Caco-2 (cell line): Measurements from ENCODE around the gene BABAM2. TPM values are rescaled to one million over a fixed set of nuclear protein-coding genes. Genes with fewer than 3 reads are reported as not detected.

Source experiments
- BruUV-seq: library from RNA; stranded (reverse); fragments of 400-500 nt; replicated peaks from 2 replicates; lab custom pipeline; 2021; lab: Mats Ljungman, UMichigan
- CTCF ChIA-PET: fragments of 300-600 bp; sonication (Branson Sonifier 250); formaldehyde crosslinking; loops from one replicate; lab custom pipeline; 2022; ENCODE audit warnings: antibody characterized with exemption; lab: Charles Lee
- POLR2A ChIA-PET: fragments of 300-600 bp; sonication (Branson Sonifier 250); formaldehyde crosslinking; loops from one replicate; lab custom pipeline; 2022; ENCODE audit warnings: antibody characterized with exemption; lab: Charles Lee
- DNase-seq, 2 experiments: peaks; one replicate each; pipeline versions ENCODE4 v3.0.0 to v3.0.0-alpha.2; 2020 to 2022
- H3K27me3 ChIP-seq: replicated peaks from 2 replicates; pipeline ENCODE4 v1.6.0; 2011; ENCODE audit warnings: low read length; ENCODE audit not compliant: control insufficient read depth, insufficient read depth
- H3K36me3 ChIP-seq: 2 replicates; pipeline ENCODE4 v1.5.1; 2011; ENCODE audit warnings: low read length; ENCODE audit not compliant: control insufficient read depth, insufficient read depth
- H3K4me1 ChIP-seq: fragments of 250-450 bp; sonication (Bioruptor Pico); 2 replicates; pipeline ENCODE4 v1.5.1; 2020; ENCODE audit warnings: mild to moderate bottlenecking
- H3K4me3 ChIP-seq: 2 replicates; pipeline ENCODE4 v1.5.1; 2011; ENCODE audit warnings: low read depth, mild to moderate bottlenecking, control low read depth, low read length
- H3K9me3 ChIP-seq: fragments of 250-450 bp; sonication (Bioruptor Pico); 2 replicates; pipeline ENCODE4 v1.5.1; 2020; ENCODE audit warnings: mild to moderate bottlenecking, moderate library complexity
- H3K27ac Mint-ChIP-seq: one replicate; pipeline ENCODE4 v1.8.0; 2022; ENCODE audit warnings: mixed read lengths; ENCODE audit not compliant: unreplicated experiment
- H3K27me3 Mint-ChIP-seq: one replicate; pipeline ENCODE4 v1.8.0; 2022; ENCODE audit warnings: mixed read lengths; ENCODE audit not compliant: insufficient read depth, unreplicated experiment
- H3K36me3 Mint-ChIP-seq: one replicate; pipeline ENCODE4 v1.8.0; 2022; ENCODE audit warnings: mild to moderate bottlenecking, mixed read lengths; ENCODE audit not compliant: insufficient read depth, unreplicated experiment
- H3K4me1 Mint-ChIP-seq: one replicate; pipeline ENCODE4 v1.8.0; 2022; ENCODE audit warnings: low read depth, mixed read lengths; ENCODE audit not compliant: unreplicated experiment
- H3K4me3 Mint-ChIP-seq: one replicate; pipeline ENCODE4 v1.8.0; 2022; ENCODE audit warnings: mild to moderate bottlenecking, moderate library complexity, mixed read lengths; ENCODE audit not compliant: unreplicated experiment
- H3K9me3 Mint-ChIP-seq: one replicate; pipeline ENCODE4 v1.8.0; 2022; ENCODE audit warnings: mixed read lengths; ENCODE audit not compliant: unreplicated experiment
- CTCF ChIP-seq, 2 experiments: fragments of 200-600 bp in 1 of 2; IDR thresholded peaks; 1 replicate in 1 of 2; 2 replicates in 1 of 2; pipeline versions ENCODE4 v1.5.1 to v1.8.0; 2011 to 2022; ENCODE audit warnings: antibody characterized with exemption in 1 of 2, control low read depth in 1 of 2, inconsistent platforms in 1 of 2, low read depth in 1 of 2, low read length in 1 of 2, mild to moderate bottlenecking in 1 of 2, moderate library complexity in 1 of 2; ENCODE audit not compliant: insufficient read depth in 1 of 2, severe bottlenecking in 1 of 2, unreplicated experiment in 1 of 2
- intact Hi-C: fragments of 100-400 bp; cut with micrococcal nuclease; formaldehyde crosslinking; loops from one replicate; pipeline ENCODE4 v1.10.0; 2022; ENCODE audit not compliant: unreplicated experiment
- total RNA-seq: library from RNA; stranded (reverse); gene quantifications from 2 replicates; pipeline ENCODE4 v1.2.3, GENCODE V29; 2022

Gene BABAM2
- total RNA-seq, 1 experiment from 2014 or later: 57.3 TPM

GRCh38 chr2:27989149-27989548 lies 98.6 kb downstream of the BABAM2 start:
- ChIA-PET POLR2A (no interaction called here), CTCF (no interaction called here)
- Mint-ChIP-seq H3K4me3 (no peak overlapping the region), H3K36me3 (no peaks in the 10 kb centered on the region), H3K4me1 (peaks cover 25% of the 10 kb centered on the region), H3K27me3 (no peaks in the 10 kb centered on the region), H3K27ac (no peak overlapping the region), H3K9me3 (no peaks in the 10 kb centered on the region)
- no peak for DNase-seq
- Histone ChIP-seq H3K36me3 (no peaks in the 10 kb centered on the region), H3K9me3 (no peaks in the 10 kb centered on the region), H3K4me1 (peaks cover 50% of the 10 kb centered on the region), H3K27me3 (no peaks in the 10 kb centered on the region), H3K4me3 (no peak overlapping the region)
- no peak for TF ChIP-seq CTCF (IDR thresholded peaks at IDR 0.05; ENCODE audit: insufficient read depth in 1 of 2, low read depth in 1 of 2, low read length in 1 of 2, severe bottlenecking in 1 of 2, unreplicated experiment in 1 of 2)
- intact Hi-C loops: no loop called here
- BruUV-seq: no TSS peak

GRCh38 chr2:27990030-27990590 lies 99.6 kb downstream of the BABAM2 start:
- CTCF ChIA-PET: no interaction called here
- H3K27me3 Mint-ChIP-seq: no peaks in the 10 kb centered on the region
- BruUV-seq: no TSS peak
- Histone ChIP-seq H3K27me3 (no peaks in the 10 kb centered on the region), H3K4me1 (peaks cover 55% of the 10 kb centered on the region), H3K4me3 (no peak overlapping the region), H3K36me3 (no peaks in the 10 kb centered on the region), H3K9me3 (no peaks in the 10 kb centered on the region)
- peaks cover 25% of the 10 kb centered on the region for H3K4me1 Mint-ChIP-seq
- POLR2A ChIA-PET: interaction anchor here (1.1 kb wide), 1 partner anchor 100 kb away, joined by 4 read pairs; the partner anchor contains the start of genes BABAM2 and RBKS
- H3K36me3 Mint-ChIP-seq: no peaks in the 10 kb centered on the region
- no peaks in the 10 kb centered on the region for H3K9me3 Mint-ChIP-seq
- TF ChIP-seq CTCF (IDR thresholded peaks at IDR 0.05; ENCODE audit: insufficient read depth in 1 of 2, low read depth in 1 of 2, low read length in 1 of 2, severe bottlenecking in 1 of 2, unreplicated experiment in 1 of 2): no peak
- H3K27ac Mint-ChIP-seq: no peak overlapping the region
- no peak overlapping the region for H3K4me3 Mint-ChIP-seq
- intact Hi-C loops: no loop called here
- no peak for DNase-seq

DNA sequence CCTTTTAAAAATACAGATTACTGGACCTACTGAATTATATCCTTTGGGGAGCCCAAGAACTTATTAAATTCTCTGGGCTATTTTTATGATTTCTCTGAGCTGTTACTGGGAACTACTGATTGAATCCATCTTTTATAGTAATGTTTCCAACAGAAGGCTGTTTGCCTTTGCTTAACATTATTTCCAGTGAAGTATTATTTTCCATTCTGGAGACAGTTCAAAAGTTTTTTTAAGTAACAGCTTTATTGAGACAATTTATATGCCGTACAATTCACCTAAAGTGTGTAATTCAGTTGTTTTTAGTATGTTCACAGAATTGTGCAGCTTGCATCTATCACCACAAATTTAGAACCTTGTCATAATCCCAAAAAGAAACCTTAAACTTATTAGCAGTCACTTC lies 100.6 kb downstream of the BABAM2 start:
- CTCF ChIA-PET: no interaction called here
- no peak overlapping the region for H3K27ac Mint-ChIP-seq
- H3K27me3 Mint-ChIP-seq: no peaks in the 10 kb centered on the region
- H3K4me1 Mint-ChIP-seq: peaks cover 23% of the 10 kb centered on the region
- no peak overlapping the region for H3K4me3 Mint-ChIP-seq
- POLR2A ChIA-PET: no interaction called here
- TF ChIP-seq CTCF (IDR thresholded peaks at IDR 0.05; ENCODE audit: insufficient read depth in 1 of 2, low read depth in 1 of 2, low read length in 1 of 2, severe bottlenecking in 1 of 2, unreplicated experiment in 1 of 2): no peak
- intact Hi-C loops: no loop called here
- no peaks in the 10 kb centered on the region for H3K27me3 ChIP-seq
- no peaks in the 10 kb centered on the region for H3K9me3 Mint-ChIP-seq
- H3K4me3 ChIP-seq: no peak overlapping the region
- BruUV-seq: no TSS peak
- H3K4me1 ChIP-seq: peaks cover 55% of the 10 kb centered on the region
- no peak for DNase-seq
- H3K36me3 Mint-ChIP-seq: no peaks in the 10 kb centered on the region
- no peaks in the 10 kb centered on the region for H3K36me3 ChIP-seq
- no peaks in the 10 kb centered on the region for H3K9me3 ChIP-seq
